RKO (cell line): ENCODE measurements around the gene APOL4.
"Not testable (repeated sequence)": the region's sequence is repeated elsewhere in the genome, so short reads cannot be mapped to it uniquely, and the experiment has no call there.

Source experiments
- DNase-seq: peaks from one replicate; pipeline ENCODE4 v3.0.0-alpha.2; 2016; ENCODE audit warnings: low spot score

The APOL4 gene

GRCh38 chr22:36153501-36154422, 47.8 kb downstream of the APOL4 start:
- DNase-seq: no peak

GRCh38 chr22:36152821-36153220, 48.8 kb downstream of the APOL4 start:
- DNase-seq: not testable (repeated sequence)

GRCh38 chr22:36152088-36152487, 49.5 kb downstream of the APOL4 start:
- DNase-seq: no peak

- no peak for DNase-seq
These were observed 50.5 kb downstream of the APOL4 start for GRCh38 chr22:36151006-36151595.

- DNase-seq: no peak
These were observed 52.2 kb downstream of the APOL4 start for GRCh38 chr22:36149441-36149840.

- DNase-seq: no peak
These were observed 53.2 kb downstream of the APOL4 start for GRCh38 chr22:36148411-36148810.

GRCh38 chr22:36147196-36147791, 54.3 kb downstream of the APOL4 start:
- no peak for DNase-seq

- DNase-seq: no peak
These were observed 55.7 kb downstream of the APOL4 start for GRCh38 chr22:36145881-36146280.

- peak; percentile 60 for DNase-seq
These were observed 56.6 kb downstream of the APOL4 start for GRCh38 chr22:36144886-36145541.

GRCh38 chr22:36143956-36144355, 57.7 kb downstream of the APOL4 start:
- DNase-seq: no peak

- no peak for DNase-seq
These were observed 58.4 kb downstream of the APOL4 start for GRCh38 chr22:36143066-36143815.

GRCh38 chr22:36141481-36141880, 60.1 kb downstream of the APOL4 start:
- DNase-seq: no peak
